GM21360 (cell line): ENCODE results near the gene PIGT.
A peak's percentile ranks its signal among the peaks of the same experiment; 100 is the strongest.

Experiments
- ATAC-seq: cut with Tn5 transposase; IDR thresholded peaks from one replicate; pipeline ENCODE4 v1.9.1; 2021; ENCODE audit warnings: mild to moderate bottlenecking, moderate library complexity; ENCODE audit not compliant: unreplicated experiment

The PIGT gene

DNA sequence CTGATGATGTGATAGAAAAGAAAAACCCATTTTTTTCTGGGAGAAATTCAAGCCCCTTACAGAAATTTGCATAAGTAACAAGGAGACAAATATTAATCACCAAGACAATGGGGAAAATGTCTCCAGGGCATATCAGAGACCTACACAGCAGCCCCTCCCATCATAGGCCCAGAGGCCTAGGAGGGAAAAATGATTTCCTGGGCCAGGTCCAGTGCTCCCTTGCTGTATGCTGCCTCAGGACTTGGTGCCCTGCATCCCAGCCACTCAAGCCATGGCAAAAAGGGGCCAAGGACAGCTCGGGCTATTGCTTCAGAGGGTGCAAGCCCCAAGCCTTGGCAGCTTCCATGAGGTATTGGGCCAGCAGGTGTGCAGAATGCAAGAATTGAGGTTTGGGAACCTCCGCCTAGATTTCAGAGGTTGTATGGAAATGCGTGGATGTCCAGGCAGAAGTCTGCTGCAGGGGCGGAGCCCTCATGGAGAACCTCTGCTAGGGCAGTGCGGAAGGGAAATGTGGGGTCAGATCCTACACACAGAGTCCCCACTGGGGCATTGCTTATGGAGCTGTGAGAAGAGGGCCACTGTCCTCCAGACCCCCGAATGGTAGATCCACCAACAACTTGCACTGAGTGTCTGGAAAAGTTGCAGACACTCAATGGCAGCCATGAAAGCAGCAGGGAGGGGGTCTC is 15.5 kb upstream of the PIGT start:
- ATAC-seq = no peak

GRCh38 chr20:45402946-45403345 is 13.0 kb upstream of the PIGT start:
- ATAC-seq = no peak

- no peak for ATAC-seq
These were observed 11.5 kb upstream of the PIGT start for GRCh38 chr20:45404438-45404837.

GRCh38 chr20:45405571-45406259 is 10.2 kb upstream of the PIGT start:
- no peak for ATAC-seq

GRCh38 chr20:45406260-45407066 is 9.5 kb upstream of the PIGT start:
- no peak for ATAC-seq

DNA sequence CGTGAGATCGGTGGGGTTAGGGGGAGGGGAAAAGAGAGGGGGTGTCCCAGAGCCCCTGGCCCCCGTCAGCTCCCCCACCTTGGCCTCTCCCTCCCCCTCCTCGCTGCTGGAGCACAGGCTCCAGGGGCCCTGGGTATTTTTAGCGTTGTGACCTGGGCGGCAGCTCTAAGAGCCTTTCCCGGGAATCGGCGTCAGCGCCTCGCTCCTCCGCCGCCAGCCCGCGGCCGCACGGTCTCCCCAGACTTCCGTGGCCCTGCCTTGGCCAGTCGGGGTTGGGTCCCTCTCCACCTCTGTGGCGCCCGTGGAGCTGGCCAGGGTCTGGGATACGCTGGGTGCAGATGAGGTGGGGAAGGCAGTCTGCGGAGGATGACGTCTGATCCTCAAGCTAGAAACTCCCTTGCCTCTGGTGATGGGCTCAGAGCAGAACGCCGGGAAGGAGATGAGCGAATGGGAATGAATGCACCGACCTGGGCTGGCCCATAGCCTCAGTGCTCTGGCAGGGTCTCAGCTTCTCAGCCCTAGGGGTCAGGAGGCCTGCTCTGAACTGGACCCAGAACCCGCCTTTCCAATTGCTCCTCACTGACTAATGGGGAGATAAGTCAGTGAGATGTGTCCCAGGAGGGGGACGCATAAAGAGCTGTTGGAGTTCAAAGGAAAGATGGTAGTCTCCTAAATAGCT is 8.7 kb upstream of the PIGT start:
- no peak for ATAC-seq

- no peak for ATAC-seq
These were observed 7.9 kb upstream of the PIGT start, which contains the start of gene DBNDD2 for GRCh38 chr20:45407783-45408645. TSS of gene DBNDD2 (plus strand) at chr20:45408289. CDS start at chr20:45408468, 179 bp downstream.

GRCh38 chr20:45408646-45409213 is 7.2 kb upstream of the PIGT start:
- ATAC-seq = no peak

GRCh38 chr20:45409521-45410272 is 6.2 kb upstream of the PIGT start:
- no peak for ATAC-seq

GRCh38 chr20:45410887-45411286 is 5.1 kb upstream of the PIGT start:
- ATAC-seq = no peak

DNA sequence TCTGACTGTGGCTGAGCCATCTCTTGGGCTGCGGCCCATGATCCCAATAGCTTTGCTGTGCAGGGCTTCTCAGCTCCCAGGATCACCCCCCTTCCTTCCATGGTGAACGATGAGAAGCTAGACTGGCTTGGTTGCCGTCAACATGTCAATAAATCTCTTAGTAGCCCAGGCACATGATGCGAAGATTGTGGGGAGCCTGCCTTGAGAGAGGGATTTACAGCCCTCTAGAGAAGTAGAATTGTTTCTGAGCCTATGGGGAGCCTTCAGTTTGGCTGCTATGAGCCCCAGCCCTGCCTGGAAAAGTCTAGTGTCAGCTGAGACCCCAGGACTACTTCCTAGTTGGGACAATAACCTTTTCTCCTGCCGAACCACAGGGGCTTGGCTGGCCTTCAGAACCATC is 3.3 kb upstream of the PIGT start:
- no peak for ATAC-seq

DNA sequence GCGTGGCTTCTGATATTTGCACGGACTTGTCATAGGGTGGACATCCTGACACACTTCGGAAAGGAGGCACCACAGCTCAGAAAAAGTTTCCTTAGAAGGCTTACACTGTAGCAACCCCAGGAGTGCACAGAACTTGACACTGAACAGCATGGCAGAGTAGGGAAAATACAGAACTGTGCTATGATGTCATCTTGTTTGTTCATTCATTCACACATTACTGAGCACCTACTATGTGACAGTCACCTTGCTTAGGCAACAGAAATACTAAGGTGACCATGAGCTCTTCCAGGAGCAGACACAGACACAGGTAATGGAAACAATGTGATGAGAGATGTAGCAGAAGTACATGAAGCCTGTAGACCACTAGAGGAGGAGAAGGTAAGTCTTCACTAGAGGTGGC is 2.5 kb upstream of the PIGT start:
- ATAC-seq = no peak

DNA sequence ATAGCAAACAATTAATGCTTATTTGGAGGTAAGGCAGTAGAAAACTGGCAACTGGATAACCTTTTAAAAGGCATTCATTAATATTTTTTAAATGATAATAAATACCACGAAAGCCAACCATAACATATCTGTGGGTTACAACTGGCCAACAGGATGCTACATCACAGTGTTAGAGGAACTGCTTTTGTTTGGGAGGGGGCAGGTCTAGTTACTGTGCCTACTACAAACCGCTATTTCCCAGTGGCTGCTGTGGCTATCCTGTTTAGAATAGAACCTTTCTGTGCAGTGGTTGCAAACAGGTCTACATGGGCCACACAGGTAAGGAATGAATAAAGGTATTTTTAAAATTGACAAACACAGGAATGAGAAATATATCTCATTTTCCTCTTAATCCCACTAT is 976 bp downstream of the PIGT start:
- no peak for ATAC-seq

GRCh38 chr20:45419188-45420091 is 3.5 kb downstream of the PIGT start:
- peak; percentile 47 for ATAC-seq

DNA sequence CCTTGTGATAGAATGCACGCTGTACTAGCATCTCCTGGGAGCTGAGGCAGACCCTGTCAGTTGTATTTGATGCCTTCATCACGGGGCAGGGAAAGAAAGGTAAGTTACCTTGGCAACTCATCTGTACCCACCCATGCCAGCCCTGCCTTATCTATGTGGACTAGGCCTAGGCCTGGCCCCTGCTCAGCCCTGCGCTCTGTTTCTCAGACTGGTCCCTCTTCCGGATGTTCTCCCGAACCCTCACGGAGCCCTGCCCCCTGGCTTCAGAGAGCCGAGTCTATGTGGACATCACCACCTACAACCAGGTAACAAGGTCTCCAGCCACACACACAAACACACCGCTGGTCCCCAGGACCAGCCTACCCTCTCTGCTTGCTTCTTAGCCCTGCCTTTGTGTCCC is 4.2 kb downstream of the PIGT start:
- no peak for ATAC-seq

DNA sequence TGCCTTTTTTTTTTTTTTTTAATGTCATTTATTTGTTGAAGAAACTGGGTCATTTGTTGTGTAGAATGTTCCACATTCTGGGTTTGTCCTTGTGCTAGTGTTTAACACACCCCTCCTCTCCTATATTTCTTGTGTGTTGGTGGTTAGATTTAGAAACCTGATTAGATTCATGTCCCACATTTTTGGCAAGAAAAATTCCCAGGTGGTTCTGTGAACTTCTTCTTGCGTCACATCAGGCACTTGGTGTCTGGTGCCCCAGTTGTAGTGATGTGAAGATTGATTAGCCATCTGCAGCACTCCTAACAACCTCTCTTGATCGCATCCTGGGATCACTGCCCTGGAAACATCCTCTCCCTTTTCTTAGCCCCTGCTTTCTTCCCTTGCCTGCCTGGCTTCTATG is 7.8 kb downstream of the PIGT start:
- no peak for ATAC-seq

- ATAC-seq = no peak
These were observed 9.6 kb downstream of the PIGT start for GRCh38 chr20:45425561-45425960.

- no peak for ATAC-seq
These were observed 10.5 kb downstream of the PIGT start for GRCh38 chr20:45426320-45427016.
